Keratinocyte (primary cell): ENCODE results near the gene TERB1. TPM values are rescaled to one million over a fixed set of nuclear protein-coding genes. Genes with fewer than 3 reads are reported as not detected.

Source experiments
- DNase-seq: peaks from one replicate; pipeline ENCODE4 v3.0.0-alpha.2; 2011; ENCODE audit warnings: low read depth, missing footprints, low spot score
- FAIRE-seq: peaks from 2 replicates; lab custom pipeline; 2011; peaks lifted over from hg19 to GRCh38; lab: Jason Lieb, UNC
- H2AFZ ChIP-seq: 2 replicates; pipeline ENCODE4 v1.6.0; 2012; ENCODE audit warnings: low read length, control low read depth, inconsistent platforms; ENCODE audit not compliant: control insufficient read depth
- H3K27ac ChIP-seq: 2 replicates; pipeline ENCODE4 v1.5.1; 2011; ENCODE audit warnings: low read length; ENCODE audit not compliant: control insufficient read depth, insufficient read depth
- H3K27me3 ChIP-seq: 3 replicates; pipeline ENCODE4 v1.6.0; 2011; ENCODE audit warnings: low read length; ENCODE audit not compliant: control insufficient read depth, insufficient read depth; ENCODE audit errors: extremely low read depth
- H3K36me3 ChIP-seq, 2 experiments: 2 replicates in 1 of 2; 3 replicates in 1 of 2; pipeline ENCODE4 v1.5.1; 2011; ENCODE audit warnings: low read length in 2 of 2, mild to moderate bottlenecking in 1 of 2; ENCODE audit not compliant: control insufficient read depth in 2 of 2, insufficient read depth in 2 of 2; ENCODE audit errors: extremely low read depth in 1 of 2
- H3K4me1 ChIP-seq: 3 replicates; pipeline ENCODE4 v1.5.1; 2011; ENCODE audit warnings: low read length; ENCODE audit not compliant: control insufficient read depth, insufficient read depth; ENCODE audit errors: extremely low read depth
- H3K4me2 ChIP-seq: 3 replicates; pipeline ENCODE4 v1.6.0; 2011; ENCODE audit warnings: low read depth, low read length; ENCODE audit not compliant: control insufficient read depth, insufficient read depth; ENCODE audit errors: extremely low read depth
- H3K4me3 ChIP-seq, 3 experiments: fragments of 200-600 bp in 1 of 3; sonication (generic) in 1 of 3; 2 replicates in 2 of 3; 3 replicates in 1 of 3; pipeline ENCODE4 v1.5.1; 2011 to 2016; ENCODE audit warnings: low read length in 3 of 3, mild to moderate bottlenecking in 3 of 3, control low read depth in 2 of 3, inconsistent platforms in 1 of 3, low read depth in 1 of 3, mixed read lengths in 1 of 3, mixed run types in 1 of 3, moderate library complexity in 1 of 3; ENCODE audit not compliant: control insufficient read depth in 2 of 3, insufficient read depth in 2 of 3; ENCODE audit errors: extremely low read depth in 1 of 3
- H3K79me2 ChIP-seq: 2 replicates; pipeline ENCODE4 v1.6.0; 2012; ENCODE audit warnings: low read length; ENCODE audit not compliant: control insufficient read depth, insufficient read depth
- H3K9ac ChIP-seq: 3 replicates; pipeline ENCODE4 v1.6.0; 2011; ENCODE audit warnings: low read length; ENCODE audit not compliant: control insufficient read depth, insufficient read depth; ENCODE audit errors: extremely low read depth
- H3K9me1 ChIP-seq: 3 replicates; pipeline ENCODE4 v1.6.0; 2011; ENCODE audit warnings: low read length; ENCODE audit not compliant: control insufficient read depth, insufficient read depth; ENCODE audit errors: extremely low read depth
- H3K9me3 ChIP-seq: 2 replicates; pipeline ENCODE4 v1.5.1; 2012; ENCODE audit warnings: low read depth, low read length; ENCODE audit not compliant: control insufficient read depth
- H4K20me1 ChIP-seq: 3 replicates; pipeline ENCODE4 v1.6.0; 2011; ENCODE audit warnings: low read length; ENCODE audit not compliant: control insufficient read depth, insufficient read depth; ENCODE audit errors: extremely low read depth
- EZH2 ChIP-seq: IDR thresholded peaks from one replicate; pipeline ENCODE4 v1.6.1; 2012; ENCODE audit warnings: inconsistent platforms, mild to moderate bottlenecking, low read length, moderate library complexity
- dilution Hi-C: fragments of 300-500 bp; cut with MboI; formaldehyde crosslinking; loops from one replicate; pipeline ENCODE4 v1.7.0; 2020; ENCODE audit warnings: low sequenced_read_pairs; ENCODE audit not compliant: extremely low pct_ligation_motif_present
- polyA plus RNA-seq, 5 experiments: library from polyadenylated mRNA; depleted of rRNA in 3 of 5; stranded (reverse) in 3 of 5; stranded (forward) in 1 of 5; unstranded in 1 of 5; fragments of >200 nt; gene quantifications; 1 replicate in 1 of 5; 2 replicates in 3 of 5; 3 replicates in 1 of 5; pipeline versions ENCODE4 v1.2.1 to v1.2.3, GENCODE V29; 2011 to 2012; ENCODE audit warnings: missing spikeins in 2 of 5, low read depth in 1 of 5, low replicate concordance in 1 of 5
- TF ChIP-seq, protein P1 (sequence below), 3 experiments: IDR thresholded peaks in 1 of 3; conservative IDR thresholded peaks in 1 of 3; optimal IDR thresholded peaks in 1 of 3; 2 replicates in 2 of 3; 3 replicates in 1 of 3; pipeline versions ENCODE3 to v1.5.1; 2011; ENCODE audit warnings: low read length in 3 of 3, mild to moderate bottlenecking in 3 of 3, moderate library complexity in 2 of 3, control low read depth in 1 of 3, inconsistent platforms in 1 of 3; ENCODE audit not compliant: insufficient read depth in 2 of 3; ENCODE audit errors: extremely low read depth in 1 of 3

TERB1 gene
- polyA plus RNA-seq, 1 donor (not counting 4 experiments of a cell fraction or from before 2014, with no cell fraction given): 0.22 TPM

DNA sequence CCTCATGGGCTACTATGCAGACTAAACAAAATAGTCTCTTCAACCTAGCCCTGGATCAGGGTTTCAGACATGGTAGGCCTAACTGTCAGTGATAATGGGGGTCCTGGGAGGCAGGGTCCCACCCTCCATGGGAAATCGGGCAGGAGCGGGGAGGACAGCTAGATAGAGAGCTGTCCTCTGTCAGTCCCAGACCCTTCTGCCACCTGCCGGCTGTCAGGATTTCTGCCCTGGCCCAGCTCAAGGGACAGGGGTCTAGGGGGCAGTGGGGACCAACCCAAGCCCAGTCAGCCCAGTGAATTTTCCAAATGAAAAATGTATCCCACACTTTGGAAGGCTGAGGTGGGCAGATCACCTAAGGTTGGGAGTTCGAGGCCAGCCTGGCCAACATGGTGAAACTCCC lies 48.2 kb upstream of the TERB1 start:
- Histone ChIP-seq H2AFZ (no peak overlapping the region), H3K9ac (no peak overlapping the region), H3K27ac (no peak overlapping the region), H3K79me2 (no peaks in the 10 kb centered on the region), H3K27me3 (peaks cover 49% of the 10 kb centered on the region), H3K9me3 (no peaks in the 10 kb centered on the region), H3K36me3 (no peaks in the 10 kb centered on the region), H3K4me3 (no peak overlapping the region), H4K20me1 (no peaks in the 10 kb centered on the region), H3K4me1 (no peaks in the 10 kb centered on the region), H3K9me1 (no peaks in the 10 kb centered on the region), H3K4me2 (no peak overlapping the region)
- dilution Hi-C loops: no loop called here
- TF ChIP-seq, protein P1, sequence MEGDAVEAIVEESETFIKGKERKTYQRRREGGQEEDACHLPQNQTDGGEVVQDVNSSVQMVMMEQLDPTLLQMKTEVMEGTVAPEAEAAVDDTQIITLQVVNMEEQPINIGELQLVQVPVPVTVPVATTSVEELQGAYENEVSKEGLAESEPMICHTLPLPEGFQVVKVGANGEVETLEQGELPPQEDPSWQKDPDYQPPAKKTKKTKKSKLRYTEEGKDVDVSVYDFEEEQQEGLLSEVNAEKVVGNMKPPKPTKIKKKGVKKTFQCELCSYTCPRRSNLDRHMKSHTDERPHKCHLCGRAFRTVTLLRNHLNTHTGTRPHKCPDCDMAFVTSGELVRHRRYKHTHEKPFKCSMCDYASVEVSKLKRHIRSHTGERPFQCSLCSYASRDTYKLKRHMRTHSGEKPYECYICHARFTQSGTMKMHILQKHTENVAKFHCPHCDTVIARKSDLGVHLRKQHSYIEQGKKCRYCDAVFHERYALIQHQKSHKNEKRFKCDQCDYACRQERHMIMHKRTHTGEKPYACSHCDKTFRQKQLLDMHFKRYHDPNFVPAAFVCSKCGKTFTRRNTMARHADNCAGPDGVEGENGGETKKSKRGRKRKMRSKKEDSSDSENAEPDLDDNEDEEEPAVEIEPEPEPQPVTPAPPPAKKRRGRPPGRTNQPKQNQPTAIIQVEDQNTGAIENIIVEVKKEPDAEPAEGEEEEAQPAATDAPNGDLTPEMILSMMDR (optimal IDR thresholded peaks at IDR 0.05 in 1 of 3, IDR thresholded peaks at IDR 0.05 in 1 of 3, conservative IDR thresholded peaks at IDR 0.05 in 1 of 3; ENCODE audit: extremely low read depth in 1 of 3, insufficient read depth in 2 of 3, low read length in 3 of 3): no peak
- no peak for TF ChIP-seq EZH2
- DNase-seq (no peak), FAIRE-seq (no peak)

DNA sequence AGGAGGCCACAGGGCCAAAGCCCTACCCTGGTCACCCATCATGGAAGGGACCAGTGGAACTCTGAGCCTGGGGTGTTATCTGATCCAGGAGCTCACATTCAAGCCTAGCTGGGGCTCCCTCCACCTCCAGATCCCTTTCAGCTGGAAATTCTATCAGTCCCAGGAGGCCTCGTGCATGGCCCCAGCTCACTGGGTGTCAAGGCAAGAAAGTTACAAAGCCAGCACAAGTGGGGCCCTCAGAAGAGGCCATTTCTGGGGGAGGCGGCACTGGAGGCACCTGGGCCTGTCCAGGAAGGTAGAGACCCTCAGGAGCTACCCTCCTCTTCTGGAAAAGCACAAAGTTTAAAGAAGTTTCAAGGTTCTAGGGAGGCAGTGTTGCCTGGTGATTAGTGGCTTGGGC lies 47.6 kb upstream of the TERB1 start:
- H3K79me2 ChIP-seq: no peaks in the 10 kb centered on the region
- H2AFZ ChIP-seq: no peak overlapping the region
- no peaks in the 10 kb centered on the region for H3K9me1 ChIP-seq
- H3K4me1 ChIP-seq: no peaks in the 10 kb centered on the region
- no peak overlapping the region for H3K27ac ChIP-seq
- dilution Hi-C loops: no loop called here
- TF ChIP-seq EZH2: no peak
- TF ChIP-seq, protein P1 (optimal IDR thresholded peaks at IDR 0.05 in 1 of 3, IDR thresholded peaks at IDR 0.05 in 1 of 3, conservative IDR thresholded peaks at IDR 0.05 in 1 of 3; ENCODE audit: extremely low read depth in 1 of 3, insufficient read depth in 2 of 3, low read length in 3 of 3): no peak
- DNase-seq: no peak
- no peaks in the 10 kb centered on the region for H3K36me3 ChIP-seq
- H4K20me1 ChIP-seq: no peaks in the 10 kb centered on the region
- H3K9me3 ChIP-seq: no peaks in the 10 kb centered on the region
- no peak overlapping the region for H3K4me3 ChIP-seq
- no peak for FAIRE-seq
- H3K27me3 ChIP-seq: peaks cover 55% of the 10 kb centered on the region
- no peak overlapping the region for H3K4me2 ChIP-seq
- H3K9ac ChIP-seq: no peak overlapping the region
